H1 (cell line): ENCODE data around the gene CORO6. TPM values are rescaled to one million over a fixed set of nuclear protein-coding genes. Genes with fewer than 3 reads are reported as not detected.
A peak's percentile ranks its signal among the peaks of the same experiment; 100 is the strongest.

ENCODE experiments used
- CTCF ChIA-PET: fragments of 300-600 bp; sonication (Branson Sonifier 250); formaldehyde crosslinking; loops from one replicate; lab custom pipeline; 2021; ENCODE audit not compliant: partially characterized antibody; lab: Charles Lee
- POLR2A ChIA-PET: fragments of 300-600 bp; sonication (Branson Sonifier 250); formaldehyde crosslinking; loops from one replicate; lab custom pipeline; 2021; ENCODE audit warnings: inconsistent platforms; ENCODE audit not compliant: partially characterized antibody; lab: Charles Lee
- DNase-seq, 2 experiments: peaks; one replicate each; pipeline versions ENCODE4 v3.0.0 to v3.0.0-alpha.2; 2010 to 2022; ENCODE audit warnings: low spot score in 2 of 2, low read depth in 1 of 2, mixed read lengths in 1 of 2
- FAIRE-seq: peaks from 2 replicates; lab custom pipeline; 2011; peaks lifted over from hg19 to GRCh38; lab: Jason Lieb, UNC
- H2AFZ ChIP-seq: 2 replicates; pipeline ENCODE4 v1.8.1; 2012; ENCODE audit warnings: low read length, inconsistent platforms
- H2AK5ac ChIP-seq: 2 replicates; pipeline ENCODE4 v1.6.1; 2013; ENCODE audit warnings: low read depth, low read length
- H2BK120ac ChIP-seq: replicated peaks from 2 replicates; pipeline ENCODE3; 2013; ENCODE audit warnings: low read depth, low read length, inconsistent platforms
- H2BK12ac ChIP-seq: 2 replicates; pipeline ENCODE4 v1.6.1; 2013; ENCODE audit warnings: low read depth, low read length
- H2BK15ac ChIP-seq: 2 replicates; pipeline ENCODE4 v1.6.1; 2013; ENCODE audit warnings: low read length
- H2BK20ac ChIP-seq: 2 replicates; pipeline ENCODE4 v1.6.1; 2013; ENCODE audit warnings: low read length
- H2BK5ac ChIP-seq: 2 replicates; pipeline ENCODE4 v1.6.1; 2013; ENCODE audit warnings: low read depth, low read length
- H3K14ac ChIP-seq: 2 replicates; pipeline ENCODE4 v1.6.1; 2013; ENCODE audit warnings: inconsistent platforms; ENCODE audit not compliant: insufficient read length
- H3K18ac ChIP-seq: 2 replicates; pipeline ENCODE4 v1.6.1; 2013; ENCODE audit warnings: low read length; ENCODE audit errors: extremely low read depth
- H3K23ac ChIP-seq: 2 replicates; pipeline ENCODE4 v1.6.1; 2013; ENCODE audit warnings: inconsistent platforms; ENCODE audit not compliant: insufficient read length
- H3K23me2 ChIP-seq: 2 replicates; pipeline ENCODE4 v1.6.1; 2013; ENCODE audit warnings: low read depth, low read length
- H3K27ac ChIP-seq: 2 replicates; pipeline ENCODE4 v1.6.1; 2011; ENCODE audit warnings: low read depth, low read length, inconsistent platforms
- H3K27me3 ChIP-seq, 4 experiments: replicated peaks in 1 of 4; 1 replicate in 1 of 4; 2 replicates in 3 of 4; pipeline versions ENCODE4 v1.6.1 to v1.8.1; 2011 to 2013; ENCODE audit warnings: low read length in 3 of 4, mild to moderate bottlenecking in 3 of 4, inconsistent platforms in 2 of 4, mixed read lengths in 2 of 4, moderate library complexity in 1 of 4; ENCODE audit not compliant: control insufficient read depth in 3 of 4, insufficient read depth in 3 of 4; ENCODE audit errors: extremely low read depth in 1 of 4
- H3K36me3 ChIP-seq, 4 experiments: 2 replicates each; pipeline versions ENCODE4 v1.6.1 to v1.8.1; 2011 to 2013; ENCODE audit warnings: mild to moderate bottlenecking in 4 of 4, low read length in 3 of 4, moderate library complexity in 2 of 4, control low read depth in 1 of 4, inconsistent platforms in 1 of 4; ENCODE audit not compliant: insufficient read depth in 4 of 4, control insufficient read depth in 2 of 4
- H3K4ac ChIP-seq: replicated peaks from 2 replicates; pipeline ENCODE3; 2013; ENCODE audit warnings: low read length, low read depth, mixed read lengths, inconsistent platforms; ENCODE audit not compliant: insufficient read length
- H3K4me1 ChIP-seq, 4 experiments: replicated peaks in 1 of 4; 1 replicate in 1 of 4; 2 replicates in 3 of 4; pipeline versions ENCODE4 v1.6.1 to v1.8.1; 2011 to 2013; ENCODE audit warnings: low read length in 3 of 4, inconsistent platforms in 2 of 4, mixed read lengths in 1 of 4; ENCODE audit not compliant: insufficient read depth in 4 of 4, control insufficient read depth in 3 of 4
- H3K4me2 ChIP-seq, 2 experiments: 2 replicates each; pipeline versions ENCODE4 v1.6.1 to v1.8.1; 2011 to 2013; ENCODE audit warnings: low read depth in 2 of 2, low read length in 2 of 2, control low read depth in 1 of 2, inconsistent platforms in 1 of 2, mild to moderate bottlenecking in 1 of 2; ENCODE audit not compliant: insufficient read depth in 1 of 2
- H3K4me3 ChIP-seq, 4 experiments: fragments of 200-600, 300-600 bp in 1 of 4; sonication (generic), shearing (Covaris generic), sonication (Bioruptor Twin) in 1 of 4; 2 replicates each; pipeline versions ENCODE4 v1.5.1 to v1.8.1; 2011 to 2016; ENCODE audit warnings: low read length in 4 of 4, low read depth in 3 of 4, control low read depth in 2 of 4, inconsistent platforms in 2 of 4, mild to moderate bottlenecking in 2 of 4, mixed read lengths in 1 of 4, moderate library complexity in 1 of 4; ENCODE audit not compliant: insufficient read depth in 2 of 4; ENCODE audit errors: extremely low read depth in 1 of 4
- H3K56ac ChIP-seq: replicated peaks from 2 replicates; pipeline ENCODE3; 2013; ENCODE audit warnings: low read depth, mild to moderate bottlenecking, mixed read lengths, low read length, inconsistent platforms; ENCODE audit not compliant: insufficient read length
- H3K79me1 ChIP-seq: 2 replicates; pipeline ENCODE4 v1.6.1; 2013; ENCODE audit warnings: low read depth, low read length, control low read depth
- H3K79me2 ChIP-seq, 2 experiments: 2 replicates each; pipeline versions ENCODE4 v1.6.1 to v1.8.1; 2012 to 2013; ENCODE audit warnings: low read length in 2 of 2, mild to moderate bottlenecking in 2 of 2, inconsistent platforms in 1 of 2; ENCODE audit not compliant: insufficient read depth in 2 of 2, control insufficient read depth in 1 of 2
- H3K9ac ChIP-seq, 4 experiments: replicated peaks in 1 of 4; 1 replicate in 1 of 4; 2 replicates in 3 of 4; pipeline versions ENCODE4 v1.6.1 to v1.8.1; 2011 to 2013; ENCODE audit warnings: low read depth in 3 of 4, low read length in 3 of 4, control low read depth in 2 of 4, mild to moderate bottlenecking in 2 of 4, moderate library complexity in 2 of 4, inconsistent platforms in 1 of 4; ENCODE audit errors: extremely low read depth in 1 of 4
- H3K9me3 ChIP-seq, 2 experiments: 2 replicates each; pipeline versions ENCODE4 v1.6.1 to v1.8.1; 2012 to 2013; ENCODE audit warnings: mild to moderate bottlenecking in 2 of 2, moderate library complexity in 2 of 2, control low read depth in 1 of 2, inconsistent platforms in 1 of 2, low read depth in 1 of 2, low read length in 1 of 2, mixed read lengths in 1 of 2; ENCODE audit not compliant: insufficient read depth in 2 of 2
- H4K20me1 ChIP-seq, 2 experiments: replicated peaks in 1 of 2; 2 replicates each; pipeline versions ENCODE3 to v1.8.1; 2011 to 2013; ENCODE audit warnings: inconsistent platforms in 2 of 2, low read length in 2 of 2, mild to moderate bottlenecking in 1 of 2; ENCODE audit not compliant: insufficient read depth in 2 of 2, control insufficient read depth in 1 of 2
- H4K5ac ChIP-seq: 2 replicates; pipeline ENCODE4 v1.6.1; 2013; ENCODE audit warnings: low read length, low read depth, mixed read lengths, inconsistent platforms; ENCODE audit not compliant: insufficient read length
- H4K8ac ChIP-seq: 2 replicates; pipeline ENCODE4 v1.8.0; 2013; ENCODE audit warnings: mild to moderate bottlenecking, moderate library complexity, low read length, inconsistent platforms; ENCODE audit not compliant: insufficient read depth; ENCODE audit errors: extremely low read depth
- H4K91ac ChIP-seq: replicated peaks from 2 replicates; pipeline ENCODE3; 2013; ENCODE audit warnings: low read length, mixed read lengths, inconsistent platforms; ENCODE audit not compliant: insufficient read length
- BCL11A ChIP-seq, 2 experiments: IDR thresholded peaks; one replicate each; pipeline ENCODE4 v1.6.1; 2011; ENCODE audit warnings: low read depth in 2 of 2, low read length in 2 of 2, mild to moderate bottlenecking in 2 of 2
- CTCF ChIP-seq, 3 experiments: IDR thresholded peaks; 1 replicate in 2 of 3; 2 replicates in 1 of 3; pipeline versions ENCODE4 v1.5.1 to v1.6.1; 2011; ENCODE audit warnings: low read length in 3 of 3, mild to moderate bottlenecking in 3 of 3, inconsistent platforms in 2 of 3, low read depth in 1 of 3, moderate library complexity in 1 of 3; ENCODE audit not compliant: insufficient read depth in 1 of 3; ENCODE audit errors: control extremely low read depth in 1 of 3
- KDM1A ChIP-seq: fragments of 200-600, 300-600 bp; sonication (generic); IDR thresholded peaks from 2 replicates; pipeline ENCODE4 v1.7.1; 2016; ENCODE audit warnings: mild to moderate bottlenecking, low read length, borderline replicate concordance
- KDM5A ChIP-seq: fragments of 200-600 bp; IDR thresholded peaks from 2 replicates; pipeline ENCODE4 v1.7.1; 2012; ENCODE audit warnings: mild to moderate bottlenecking, low read length, inconsistent platforms, mixed read lengths
- PHF8 ChIP-seq: fragments of 200-600 bp; sonication (generic); conservative IDR thresholded peaks from 2 replicates; pipeline ENCODE4 v1.7.1; 2012; ENCODE audit warnings: low read depth, mild to moderate bottlenecking, inconsistent platforms, low read length, moderate library complexity
- POLR2AphosphoS5 ChIP-seq: IDR thresholded peaks from 2 replicates; pipeline ENCODE4 v1.6.1; 2011; ENCODE audit warnings: low read depth, low read length
- RNF2 ChIP-seq: fragments of 200-900, 300-1000 bp; sonication (generic); IDR thresholded peaks from 2 replicates; pipeline ENCODE4 v1.7.1; 2016; ENCODE audit warnings: borderline replicate concordance, low read depth, mild to moderate bottlenecking, antibody characterized with exemption, low read length; ENCODE audit not compliant: poor library complexity, severe bottlenecking; ENCODE audit errors: missing control alignments
- SIN3A ChIP-seq, 2 experiments: IDR thresholded peaks in 1 of 2; conservative IDR thresholded peaks in 1 of 2; 2 replicates each; pipeline ENCODE4 v1.6.1; 2011 to 2012; ENCODE audit warnings: low read length in 2 of 2, improper control_type of control experiment in 1 of 2, low read depth in 1 of 2, mild to moderate bottlenecking in 1 of 2
- SP2 ChIP-seq: IDR thresholded peaks from 2 replicates; pipeline ENCODE4 v1.6.1; 2012; ENCODE audit warnings: mild to moderate bottlenecking, low read length, inconsistent platforms
- SUZ12 ChIP-seq: fragments of 200-600 bp; sonication (generic); IDR thresholded peaks from 2 replicates; pipeline ENCODE4 v1.6.1; 2012; ENCODE audit warnings: mild to moderate bottlenecking, inconsistent platforms, low read length, moderate library complexity, mixed read lengths
- WGBS, 2 experiments: shearing (Covaris generic) in 1 of 2; methylation state at CpG; one replicate each; pipeline versions ENCODE4 v1.1.6 to v1.1.7; 2013 to 2015; ENCODE audit warnings: low lambda C conversion rate in 2 of 2, mixed read lengths in 2 of 2, inconsistent platforms in 1 of 2, low coverage in 1 of 2, missing lambda C conversion rate in 1 of 2; ENCODE audit not compliant: insufficient replicate concordance in 2 of 2, insufficient coverage in 1 of 2, insufficient read length in 1 of 2; ENCODE audit errors: extremely low coverage in 1 of 2, missing lambda C conversion rate in 1 of 2; 5-methylcytosine and 5-hydroxymethylcytosine counted together
- polyA plus RNA-seq, 7 experiments: library from polyadenylated mRNA; depleted of rRNA in 3 of 7; stranded (reverse) in 5 of 7; unstranded in 2 of 7; fragments of >200 nt in 5 of 7; fragments of 200-250 nt in 2 of 7; gene quantifications; 1 replicate in 5 of 7; 2 replicates in 1 of 7; 4 replicates in 1 of 7; pipeline versions ENCODE4 v1.2.1 to v1.2.3, GENCODE V29; 2011 to 2013; ENCODE audit warnings: missing spikeins in 2 of 7, mixed read lengths in 2 of 7
- total RNA-seq: library from RNA; stranded (reverse); fragmentation: NEBNext Ultra II Directional; extraction: Animal tissue kit (Norgen Biotek cat#: 25700); gene quantifications from 2 replicates; pipeline ENCODE4 v1.2.1, GENCODE V29; 2021

The CORO6 gene
- total and polyA plus RNA-seq, 2 of the 8 experiments (the other 6 are each of a cell fraction or from before 2014, with no cell fraction given), result 2.5 to 8.6 TPM

GRCh38 chr17:29640413-29640812 is 17.7 kb upstream of the CORO6 start:
- H4K91ac ChIP-seq, result no peak overlapping the region
- H3K4ac ChIP-seq, result no peak overlapping the region
- no peak overlapping the region for H3K56ac ChIP-seq
- H3K79me1 ChIP-seq, result no peaks in the 10 kb centered on the region
- no peaks in the 10 kb centered on the region; a peak in 1 of 8 replicates for H3K36me3 ChIP-seq
- H2BK12ac ChIP-seq, result no peak overlapping the region
- no peak overlapping the region for H3K18ac ChIP-seq
- H3K27me3 ChIP-seq, result no peaks in the 10 kb centered on the region
- no peak overlapping the region for H2BK20ac ChIP-seq
- no peaks in the 10 kb centered on the region for H4K20me1 ChIP-seq
- CTCF ChIA-PET, result interaction anchor here (0.6 to 7.9 kb wide), 21 partner anchors 14 to 449 kb away, joined by 3 to 97 read pairs (median 5); partner anchors contain the start of gene SSH2
- H2BK120ac ChIP-seq, result no peak overlapping the region
- no peak overlapping the region for H2BK5ac ChIP-seq
- FAIRE-seq, result no peak
- H4K5ac ChIP-seq, result no peak overlapping the region
- no peak overlapping the region for H2AFZ ChIP-seq
- H3K9ac ChIP-seq, result 0 out of 7 replicates have a peak overlapping the region, but pooled peaks of 1 of the 4 experiments have one; percentile 29
- H2AK5ac ChIP-seq, result no peak overlapping the region
- H2BK15ac ChIP-seq, result no peak overlapping the region
- H3K9me3 ChIP-seq, result no peaks in the 10 kb centered on the region
- no peak overlapping the region for H4K8ac ChIP-seq
- H3K23ac ChIP-seq, result no peak overlapping the region
- peaks cover 0 to 10% (median 3%) of the 10 kb centered on the region in 4 experiments; a peak in 3 of 7 replicates for H3K4me1 ChIP-seq
- no peak overlapping the region for H3K27ac ChIP-seq
- no peaks in the 10 kb centered on the region for H3K79me2 ChIP-seq
- H3K4me3 ChIP-seq, result no peak overlapping the region
- H3K23me2 ChIP-seq, result no peaks in the 10 kb centered on the region; the same call in 1 of the 2 replicates
- WGBS, 2 experiments, result 57% methylated on average over 2 of the region's 2 CpGs; no CpG with 5 or more reads in 1 of the 2 experiments
- H3K4me2 ChIP-seq, result no peak overlapping the region
- POLR2A ChIA-PET, result interaction anchor here (0.7 to 1.5 kb wide), 2 partner anchors 8 to 116 kb away, joined by 4 read pairs; no protein-coding TSS in a partner anchor
- H3K14ac ChIP-seq, result no peak overlapping the region
- no peak for DNase-seq
- TF ChIP-seq SP2 (no peak), SIN3A (conservative IDR thresholded peaks at IDR 0.05 in 1 of 2, IDR thresholded peaks at IDR 0.05 in 1 of 2; ENCODE audit: low read depth in 1 of 2, low read length in 2 of 2) (no peak; a peak in 1 of 4 replicates), POLR2AphosphoS5 (no peak), KDM5A (no peak), BCL11A (IDR thresholded peaks at IDR 0.05; ENCODE audit: low read depth in 2 of 2, low read length in 2 of 2) (no peak), SUZ12 (no peak), PHF8 (no peak), CTCF (IDR thresholded peaks at IDR 0.05; ENCODE audit: control extremely low read depth in 1 of 3, insufficient read depth in 1 of 3, low read depth in 1 of 3, low read length in 3 of 3) (no peak), KDM1A (no peak), RNF2 (no peak)
